Measurements from ENCODE around the gene ABCB8.

DNA sequence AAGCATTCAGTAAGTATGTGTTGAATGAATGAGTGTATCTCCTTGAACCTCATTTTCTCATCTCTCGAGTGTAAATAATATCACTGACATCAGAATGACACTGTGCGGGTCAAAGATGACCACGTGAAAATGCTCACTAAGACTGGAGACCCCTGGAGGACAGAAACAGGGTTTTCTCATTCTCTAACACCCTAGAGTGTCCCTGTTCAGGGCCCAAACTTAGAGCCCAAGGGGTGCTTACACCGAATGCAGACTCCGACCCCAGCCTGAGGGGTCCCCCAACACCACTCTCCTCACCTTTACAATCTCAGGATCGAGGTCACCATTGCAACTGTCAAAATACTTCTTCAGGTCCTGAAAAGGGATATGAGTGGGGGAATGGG is 28.0 kb downstream of the ABCB8 start:
- TF ChIP-seq POLR2A (IDR thresholded peaks at IDR 0.05) = no peak
- TF ChIP-seq, protein P1, sequence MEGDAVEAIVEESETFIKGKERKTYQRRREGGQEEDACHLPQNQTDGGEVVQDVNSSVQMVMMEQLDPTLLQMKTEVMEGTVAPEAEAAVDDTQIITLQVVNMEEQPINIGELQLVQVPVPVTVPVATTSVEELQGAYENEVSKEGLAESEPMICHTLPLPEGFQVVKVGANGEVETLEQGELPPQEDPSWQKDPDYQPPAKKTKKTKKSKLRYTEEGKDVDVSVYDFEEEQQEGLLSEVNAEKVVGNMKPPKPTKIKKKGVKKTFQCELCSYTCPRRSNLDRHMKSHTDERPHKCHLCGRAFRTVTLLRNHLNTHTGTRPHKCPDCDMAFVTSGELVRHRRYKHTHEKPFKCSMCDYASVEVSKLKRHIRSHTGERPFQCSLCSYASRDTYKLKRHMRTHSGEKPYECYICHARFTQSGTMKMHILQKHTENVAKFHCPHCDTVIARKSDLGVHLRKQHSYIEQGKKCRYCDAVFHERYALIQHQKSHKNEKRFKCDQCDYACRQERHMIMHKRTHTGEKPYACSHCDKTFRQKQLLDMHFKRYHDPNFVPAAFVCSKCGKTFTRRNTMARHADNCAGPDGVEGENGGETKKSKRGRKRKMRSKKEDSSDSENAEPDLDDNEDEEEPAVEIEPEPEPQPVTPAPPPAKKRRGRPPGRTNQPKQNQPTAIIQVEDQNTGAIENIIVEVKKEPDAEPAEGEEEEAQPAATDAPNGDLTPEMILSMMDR (IDR thresholded peaks at IDR 0.05) = no peak
